HG03139 (cell line): ENCODE measurements around the gene CD160.
"Not testable (repeated sequence)": the region's sequence is repeated elsewhere in the genome, so short reads cannot be mapped to it uniquely, and the experiment has no call there.

Experiments used
- ATAC-seq: cut with Tn5 transposase; IDR thresholded peaks from one replicate; pipeline ENCODE4 v1.9.1; 2021; ENCODE audit not compliant: unreplicated experiment

CD160 gene

DNA sequence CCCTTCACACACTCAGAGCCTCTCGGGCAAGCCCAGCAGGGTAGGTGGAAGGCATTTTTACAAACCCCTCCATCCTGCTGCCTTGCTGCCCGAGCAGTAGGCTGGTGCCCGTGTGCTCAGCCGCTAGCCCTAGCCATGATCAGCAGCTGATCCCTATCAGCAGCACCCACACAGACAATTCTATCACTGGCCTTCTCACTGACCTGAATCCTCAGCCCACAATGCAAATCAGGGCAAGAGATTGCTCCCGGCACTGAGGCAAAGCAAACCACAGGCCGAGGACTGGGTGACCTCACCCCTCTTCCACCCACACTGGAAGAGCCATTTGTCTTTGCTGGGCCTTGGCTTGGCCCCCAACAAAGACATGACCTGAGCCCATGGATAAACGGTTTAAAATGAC, 11.2 kb upstream of the CD160 start:
- ATAC-seq: no peak

GRCh38 chr1:145710291-145711027, 8.8 kb upstream of the CD160 start:
- no peak for ATAC-seq

DNA sequence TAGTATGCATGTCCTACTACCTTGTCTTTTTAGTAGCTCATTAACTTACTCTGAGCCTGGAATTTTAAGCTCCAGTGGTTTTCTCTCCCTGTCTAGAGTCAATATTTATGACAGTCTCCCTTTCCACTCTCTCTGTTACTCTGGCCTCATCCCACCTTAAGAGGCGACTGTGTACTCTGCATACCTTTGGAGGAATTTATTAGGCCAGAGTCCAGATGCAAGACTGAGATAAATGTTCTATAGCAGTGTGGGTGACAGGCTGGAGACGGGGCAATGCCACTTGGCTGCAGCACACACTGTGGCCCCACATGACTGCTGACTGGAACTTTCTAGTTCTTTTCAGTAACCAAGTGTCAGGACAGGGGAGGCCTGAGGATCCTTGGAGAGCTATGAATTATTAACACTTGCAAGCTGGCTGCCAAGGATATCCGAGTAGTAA, 8.1 kb upstream of the CD160 start:
- no peak for ATAC-seq

GRCh38 chr1:145714524-145715111, 4.7 kb upstream of the CD160 start:
- ATAC-seq: no peak

DNA sequence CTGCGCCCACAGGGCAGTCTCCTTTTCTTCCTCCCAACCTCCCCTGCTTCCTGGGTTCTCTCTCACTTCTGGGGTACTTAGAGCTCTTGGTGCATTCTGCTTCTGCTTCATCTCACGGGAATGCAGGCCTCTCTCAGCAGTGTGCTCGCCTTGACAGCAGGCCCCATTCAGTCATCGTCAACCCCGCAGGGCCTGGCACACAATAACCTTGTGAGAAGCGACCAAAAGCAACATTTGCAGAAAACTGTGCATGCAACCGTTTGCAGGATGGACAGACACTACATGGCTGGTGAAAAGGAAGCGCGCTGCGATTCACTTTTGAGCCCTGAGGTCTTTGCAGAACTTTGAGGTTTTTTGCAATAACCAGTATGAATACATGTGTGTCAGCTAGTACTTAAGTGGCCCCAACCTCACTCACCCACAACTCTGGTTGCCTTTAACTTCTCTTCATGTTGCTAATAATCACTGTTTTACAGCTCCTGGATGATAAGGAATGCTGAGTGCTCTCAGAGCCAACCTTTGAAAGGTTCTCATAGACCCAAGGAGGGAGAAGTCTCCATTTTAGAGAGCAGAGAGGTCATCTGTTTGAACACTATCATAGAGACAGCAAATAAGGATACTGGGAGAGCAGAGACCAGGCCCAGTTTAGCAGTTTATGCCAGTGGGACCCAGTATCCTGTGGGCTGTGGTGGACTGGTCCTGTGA, 2.5 kb upstream of the CD160 start:
- no peak for ATAC-seq

DNA sequence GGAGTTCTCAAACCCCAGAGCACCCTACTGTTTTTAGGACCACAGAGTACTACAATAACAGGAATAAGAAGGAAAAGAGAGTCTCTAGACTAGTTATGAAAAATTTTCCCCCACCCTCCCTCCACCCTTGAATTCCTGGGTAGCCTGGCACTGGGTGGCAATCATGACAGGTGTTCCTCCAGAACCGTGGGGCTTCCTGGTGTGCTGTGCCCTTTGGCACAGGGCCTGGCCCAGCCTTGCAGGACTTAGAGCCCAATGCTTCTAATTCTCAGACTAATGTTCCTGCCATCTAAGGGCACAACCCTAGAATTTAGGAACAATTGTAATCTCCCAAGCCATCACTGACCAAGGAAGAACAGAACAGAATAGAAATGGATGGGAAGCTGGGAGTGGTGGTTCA, 1.5 kb upstream of the CD160 start:
- no peak for ATAC-seq

DNA sequence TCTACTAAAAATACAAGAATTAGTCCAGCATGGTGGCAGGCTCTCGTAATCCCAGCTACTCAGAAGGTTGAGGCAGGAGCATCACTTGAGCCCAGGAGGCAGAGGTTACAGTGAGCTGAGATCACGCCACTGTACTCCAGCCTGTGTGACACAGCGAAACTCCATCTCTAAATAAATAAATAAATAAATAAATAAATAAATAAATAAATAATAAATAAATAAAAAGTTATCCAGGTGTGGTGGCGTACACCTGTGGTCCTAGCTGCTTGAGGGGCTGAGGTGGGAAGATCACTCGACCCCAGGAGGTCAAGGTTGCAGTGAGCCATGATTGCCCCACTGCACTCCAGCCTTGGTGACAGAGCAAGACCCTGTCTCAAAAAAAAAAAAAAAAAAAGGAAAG, 834 bp upstream of the CD160 start:
- not testable (repeated sequence) for ATAC-seq

DNA sequence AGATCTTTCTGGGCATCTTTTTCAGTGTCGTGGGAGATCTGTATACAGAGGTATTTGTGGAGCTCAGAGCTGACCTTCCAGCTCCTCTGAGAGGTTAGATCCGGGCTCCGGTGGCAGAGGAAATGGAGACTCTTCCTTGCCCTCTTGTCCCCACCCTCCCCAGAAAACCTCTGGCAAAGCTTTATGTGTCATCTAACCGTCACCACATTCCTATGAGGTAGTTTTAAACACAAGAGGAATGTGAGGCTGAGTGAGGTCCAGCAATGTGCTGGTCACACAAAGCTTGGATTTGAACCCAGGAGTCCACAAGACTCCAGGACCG, 1.2 kb downstream of the CD160 start:
- no peak for ATAC-seq

- ATAC-seq: no peak
These were observed 1.8 kb downstream of the CD160 start for GRCh38 chr1:145720878-145721671.

DNA sequence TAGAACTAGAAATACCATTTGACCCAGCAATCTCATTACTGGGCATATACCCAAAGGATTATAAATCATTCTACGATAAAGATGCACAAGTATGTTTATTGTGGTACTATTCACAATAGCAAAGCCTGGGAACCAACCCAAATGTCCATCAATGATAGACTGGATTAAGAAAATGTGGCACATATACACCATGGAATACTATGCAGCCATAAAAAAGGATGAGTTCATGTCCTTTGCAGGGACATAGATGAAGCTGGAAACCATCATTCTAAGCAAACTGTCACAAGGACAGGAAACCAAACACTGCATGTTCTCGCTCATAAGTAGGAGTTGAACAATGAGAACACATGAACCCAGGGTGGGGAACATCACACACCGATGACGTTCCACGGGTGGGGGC, 6.9 kb downstream of the CD160 start:
- ATAC-seq: not testable (repeated sequence)

DNA sequence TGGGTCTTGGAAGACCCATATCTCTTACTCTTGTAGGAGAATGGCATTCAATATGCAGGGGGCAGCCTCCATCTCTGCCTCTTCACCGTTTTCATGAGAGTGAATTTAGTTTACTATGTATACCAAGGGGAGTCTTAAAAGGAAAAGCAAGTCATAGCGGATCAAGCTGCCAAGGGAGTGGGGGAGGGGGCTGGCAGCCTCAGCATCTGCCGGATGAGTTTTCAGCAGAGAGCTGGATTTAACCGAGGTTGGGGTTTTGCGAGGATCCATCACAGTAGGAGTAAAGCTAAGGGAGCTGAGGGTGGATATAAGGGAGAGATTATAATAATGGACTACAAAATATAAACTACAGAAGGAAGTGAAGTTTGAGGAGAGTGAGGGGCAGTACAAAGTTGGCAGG, 9.9 kb downstream of the CD160 start:
- no peak for ATAC-seq

GRCh38 chr1:145729666-145730436, 10.6 kb downstream of the CD160 start:
- no peak for ATAC-seq

GRCh38 chr1:145730467-145730866, 11.2 kb downstream of the CD160 start:
- no peak for ATAC-seq

- ATAC-seq: no peak
These were observed 11.6 kb downstream of the CD160 start for GRCh38 chr1:145730900-145731299.

GRCh38 chr1:145736191-145736590, 16.9 kb downstream of the CD160 start:
- no peak for ATAC-seq

DNA sequence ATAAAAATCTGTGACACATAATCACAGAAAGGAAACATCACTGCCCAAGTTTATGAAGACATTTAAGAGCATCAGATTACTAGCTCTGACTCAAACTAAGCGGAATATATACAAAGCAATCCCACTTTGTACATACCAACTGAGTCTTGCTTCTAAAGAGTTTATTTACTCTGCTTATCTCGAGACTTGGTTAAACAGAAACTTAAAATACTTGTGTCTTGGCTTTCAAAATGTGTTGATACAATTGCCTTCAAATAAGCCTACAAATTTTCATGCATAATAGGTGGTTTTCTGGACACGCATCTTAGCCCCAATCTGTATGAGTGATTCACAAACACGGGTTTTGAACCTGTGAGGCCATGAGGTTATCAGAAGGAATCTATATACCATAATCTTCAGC, 21.0 kb downstream of the CD160 start:
- ATAC-seq: no peak

GRCh38 chr1:145747398-145748247, 28.3 kb downstream of the CD160 start:
- no peak for ATAC-seq

- ATAC-seq: no peak
These were observed 31.1 kb downstream of the CD160 start for GRCh38 chr1:145750426-145750825.

DNA sequence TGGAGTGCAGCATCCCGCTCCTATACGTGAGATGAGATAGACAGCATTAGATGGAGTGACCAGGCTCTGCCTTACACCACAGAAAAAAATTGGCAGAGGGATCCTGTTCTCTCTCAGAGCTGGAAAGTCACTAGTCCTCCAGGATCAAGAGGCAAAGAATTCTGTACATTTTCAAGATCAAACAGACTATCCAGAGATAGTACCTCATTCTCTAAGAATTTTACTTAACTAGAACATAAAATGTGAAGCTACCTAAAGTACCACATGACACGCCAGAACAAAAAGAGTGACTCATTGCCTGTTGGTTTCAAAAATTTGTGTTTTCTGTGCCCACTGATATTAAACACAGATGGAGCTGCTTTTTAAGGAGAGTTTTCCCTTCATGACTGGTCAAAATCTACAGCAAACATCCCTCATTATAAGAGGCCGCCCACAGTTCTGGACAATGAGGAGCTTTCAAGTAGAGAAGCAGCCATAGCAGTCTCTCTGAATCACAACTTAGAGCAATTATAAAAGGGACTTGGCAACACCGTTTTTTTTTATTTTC, 32.3 kb downstream of the CD160 start:
- ATAC-seq: no peak

GRCh38 chr1:145757420-145757819, 38.1 kb downstream of the CD160 start:
- ATAC-seq: no peak
